ENCODE measurements around the gene ACTG1. TPM values are rescaled to one million over a fixed set of nuclear protein-coding genes. Genes with fewer than 3 reads are reported as not detected.
A peak's percentile ranks its signal among the peaks of the same experiment; 100 is the strongest.

ACTG1 gene
- total and polyA plus RNA-seq, 2 of the 13 experiments (the other 11 are each of a cell fraction or from before 2014, with no cell fraction given) = 973 to 1,138 TPM

- TF ChIP-seq ZNF709 (CRISPR knock-in tag; IDR thresholded peaks at IDR 0.05) (no peak), ZNF670 (CRISPR knock-in tag; IDR thresholded peaks at IDR 0.05; ENCODE audit: borderline replicate concordance) (no peak), TFDP1 (CRISPR knock-in tag; IDR thresholded peaks at IDR 0.05; ENCODE audit: borderline replicate concordance) (no peak), ZNF367 (CRISPR knock-in tag; IDR thresholded peaks at IDR 0.05; ENCODE audit: borderline replicate concordance) (no peak), EEA1 (CRISPR knock-in tag; IDR thresholded peaks at IDR 0.05; ENCODE audit: borderline replicate concordance) (0 out of 2 replicates have a peak, but pooled peaks have one; percentile 8), PHF8 (CRISPR knock-in tag; IDR thresholded peaks at IDR 0.05) (no peak; the same call in 1 of the 2 replicates), ZNF318 (CRISPR knock-in tag; IDR thresholded peaks at IDR 0.05) (no peak), ELF1 (CRISPR knock-in tag; IDR thresholded peaks at IDR 0.05) (no peak), ZBTB25 (CRISPR knock-in tag; IDR thresholded peaks at IDR 0.05) (no peak), HOXA3 (CRISPR knock-in tag; IDR thresholded peaks at IDR 0.05) (0 out of 2 replicates have a peak, but pooled peaks have one; percentile 9), ZNF124 (CRISPR knock-in tag; IDR thresholded peaks at IDR 0.05) (no peak), PATZ1 (CRISPR knock-in tag; IDR thresholded peaks at IDR 0.05) (no peak), POLR2AphosphoS2 (IDR thresholded peaks at IDR 0.05; ENCODE audit: low read depth, low read length) (no peak)
- TF ChIP-seq, protein P1, sequence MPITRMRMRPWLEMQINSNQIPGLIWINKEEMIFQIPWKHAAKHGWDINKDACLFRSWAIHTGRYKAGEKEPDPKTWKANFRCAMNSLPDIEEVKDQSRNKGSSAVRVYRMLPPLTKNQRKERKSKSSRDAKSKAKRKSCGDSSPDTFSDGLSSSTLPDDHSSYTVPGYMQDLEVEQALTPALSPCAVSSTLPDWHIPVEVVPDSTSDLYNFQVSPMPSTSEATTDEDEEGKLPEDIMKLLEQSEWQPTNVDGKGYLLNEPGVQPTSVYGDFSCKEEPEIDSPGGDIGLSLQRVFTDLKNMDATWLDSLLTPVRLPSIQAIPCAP (CRISPR knock-in tag; IDR thresholded peaks at IDR 0.05; ENCODE audit: low read depth) = no peak
Measured at GRCh38 chr17:81466564-81467472, 45.8 kb downstream of the ACTG1 start (continued).
